NB4 (cell line): ENCODE data around the gene RPS25.

Source experiments
- DNase-seq: peaks from one replicate; pipeline ENCODE4 v3.0.0; 2010; ENCODE audit warnings: low read depth
- H3K4me3 ChIP-seq: one replicate; pipeline ENCODE4 v1.5.1; 2011; ENCODE audit warnings: mild to moderate bottlenecking, low read depth, low read length, moderate library complexity
- CTCF ChIP-seq: IDR thresholded peaks from one replicate; pipeline ENCODE4 v1.5.1; 2012; ENCODE audit warnings: low read depth, low read length
- MAX ChIP-seq: IDR thresholded peaks from 2 replicates; pipeline ENCODE4 v1.6.1; 2011; ENCODE audit warnings: low read depth, low read length
- MYC ChIP-seq: IDR thresholded peaks from 2 replicates; pipeline ENCODE4 v1.6.1; 2011; ENCODE audit warnings: low read depth, low read length
- POLR2A ChIP-seq: IDR thresholded peaks from 2 replicates; pipeline ENCODE4 v1.6.1; 2011; ENCODE audit warnings: mild to moderate bottlenecking; ENCODE audit not compliant: insufficient read length; ENCODE audit errors: extremely low read depth

The RPS25 gene

GRCh38 chr11:119027561-119028345 lies 9.6 kb upstream of the RPS25 start:
- no peak overlapping the region for H3K4me3 ChIP-seq
- TF ChIP-seq POLR2A (no peak), MAX (no peak), CTCF (no peak), MYC (no peak)
- DNase-seq: no peak

GRCh38 chr11:119026970-119027369 lies 8.8 kb upstream of the RPS25 start:
- no peak overlapping the region for H3K4me3 ChIP-seq
- no peak for DNase-seq
- no peak for TF ChIP-seq CTCF
- TF ChIP-seq MYC: no peak
- no peak for TF ChIP-seq MAX
- TF ChIP-seq POLR2A: no peak

GRCh38 chr11:119025978-119026766 lies 8.0 kb upstream of the RPS25 start:
- no peak overlapping the region for H3K4me3 ChIP-seq
- DNase-seq: no peak
- no peak for TF ChIP-seq MYC
- no peak for TF ChIP-seq CTCF
- TF ChIP-seq MAX: no peak
- no peak for TF ChIP-seq POLR2A

DNA sequence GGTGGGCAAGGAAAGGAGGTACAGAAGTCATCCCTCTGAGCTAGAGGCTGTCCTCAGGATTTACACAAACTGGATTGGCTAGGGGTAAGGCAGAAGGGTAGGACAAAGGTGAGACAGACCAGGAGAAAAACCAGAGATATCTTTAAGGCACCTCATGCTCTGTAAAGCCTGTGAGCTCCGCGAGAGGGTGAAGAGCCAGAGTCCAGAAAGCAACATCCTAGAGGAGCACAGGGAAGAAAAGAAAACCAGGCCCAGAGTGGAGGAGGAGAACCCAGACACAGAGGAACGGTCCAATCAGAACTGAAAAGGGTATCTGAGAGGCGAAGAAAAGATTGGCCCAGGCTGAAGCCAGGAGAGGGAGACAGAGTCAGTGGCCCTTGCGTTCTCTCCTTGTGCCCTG lies 7.4 kb upstream of the RPS25 start:
- TF ChIP-seq CTCF (no peak), MYC (no peak), POLR2A (no peak), MAX (no peak)
- DNase-seq: no peak
- no peak overlapping the region for H3K4me3 ChIP-seq

- H3K4me3 ChIP-seq: no peak overlapping the region
- TF ChIP-seq MYC (no peak), CTCF (no peak), MAX (no peak), POLR2A (no peak)
Measured at GRCh38 chr11:119025099-119025473, 6.9 kb upstream of the RPS25 start.

More at GRCh38 chr11:119025099-119025473, 6.9 kb upstream of the RPS25 start:
- no peak for DNase-seq
